Natural killer cell (primary cell): ENCODE data around the gene SCN10A. TPM values are rescaled to one million over a fixed set of nuclear protein-coding genes. Genes with fewer than 3 reads are reported as not detected.

ENCODE experiments used
- ATAC-seq, 3 donors: fragments of 150-1000 bp in 2 of 3; fragments of 200-7000 bp in 1 of 3; cut with Tn5 transposase; 1 replicate in 1 of 3; 2 replicates in 2 of 3; pipeline ENCODE4 v1.10.0; 2021; ENCODE audit warnings: mild to moderate bottlenecking in 2 of 3, moderate library complexity in 2 of 3
- DNase-seq, 2 donors: peaks; one replicate each; pipeline versions ENCODE4 v3.0.0 to v3.0.0-alpha.2; 2013 to 2021; ENCODE audit warnings: mixed read lengths in 1 of 2
- H3K27ac ChIP-seq: one replicate; pipeline ENCODE4 v1.5.1; 2013; ENCODE audit warnings: mild to moderate bottlenecking, low read length
- H3K27me3 ChIP-seq: one replicate; pipeline ENCODE4 v1.6.1; 2013; ENCODE audit warnings: low read length; ENCODE audit not compliant: control insufficient read depth, insufficient read depth
- H3K36me3 ChIP-seq: one replicate; pipeline ENCODE4 v1.6.1; 2013; ENCODE audit warnings: low read length; ENCODE audit not compliant: control insufficient read depth, insufficient read depth
- H3K4me1 ChIP-seq: one replicate; pipeline ENCODE4 v1.6.1; 2013; ENCODE audit warnings: low read length; ENCODE audit not compliant: control insufficient read depth, insufficient read depth
- H3K4me3 ChIP-seq: one replicate; pipeline ENCODE4 v1.5.1; 2013; ENCODE audit warnings: low read length
- H3K9me3 ChIP-seq: one replicate; pipeline ENCODE4 v1.6.1; 2013; ENCODE audit warnings: low read length; ENCODE audit not compliant: control insufficient read depth, insufficient read depth
- H3K27ac Mint-ChIP-seq, 2 donors: one replicate each; pipeline ENCODE4 v1.8.0; 2022; ENCODE audit warnings: mild to moderate bottlenecking in 2 of 2, mixed read lengths in 2 of 2, moderate library complexity in 1 of 2
- H3K27me3 Mint-ChIP-seq, 2 donors: one replicate each; pipeline ENCODE4 v1.8.0; 2022; ENCODE audit warnings: low read depth in 2 of 2, mixed read lengths in 2 of 2
- H3K36me3 Mint-ChIP-seq: one replicate; pipeline ENCODE4 v1.8.0; 2022; ENCODE audit warnings: mixed read lengths
- H3K4me1 Mint-ChIP-seq, 2 donors: one replicate each; pipeline ENCODE4 v1.8.0; 2022; ENCODE audit warnings: mixed read lengths in 2 of 2
- H3K4me3 Mint-ChIP-seq: one replicate; pipeline ENCODE4 v1.8.0; 2022; ENCODE audit warnings: mild to moderate bottlenecking, moderate library complexity, mixed read lengths
- H3K9me3 Mint-ChIP-seq, 2 donors: one replicate each; pipeline ENCODE4 v1.8.0; 2022; ENCODE audit warnings: mixed read lengths in 2 of 2
- CTCF ChIP-seq: fragments of 200-600 bp; IDR thresholded peaks from one replicate; pipeline ENCODE4 v1.8.0; 2022; ENCODE audit warnings: antibody characterized with exemption
- WGBS: methylation state at CpG from one replicate; pipeline ENCODE4 v1.1.7; 2013; ENCODE audit warnings: missing lambda C conversion rate; ENCODE audit not compliant: insufficient coverage; 5-methylcytosine and 5-hydroxymethylcytosine counted together
- intact Hi-C: fragments of 100-400 bp; cut with micrococcal nuclease; formaldehyde crosslinking; loops from one replicate; pipeline ENCODE4 v1.14.2; 2022
- total RNA-seq, 4 donors: library from RNA; stranded (reverse); fragments of 120-200 nt in 1 of 4; gene quantifications; one replicate each; pipeline versions ENCODE4 v1.2.3 to v1.2.4, GENCODE V29; 2013 to 2022

SCN10A gene
- total RNA-seq, 3 donors from 2014 or later (not counting 1 experiment from before 2014, with no cell fraction given) = not detected

- H3K9me3 Mint-ChIP-seq = no peaks in the 10 kb centered on the region
These were observed 25.0 kb upstream of the SCN10A start for GRCh38 chr3:38840987-38841386.

GRCh38 chr3:38837358-38837757 lies 21.3 kb upstream of the SCN10A start:
- no peaks in the 10 kb centered on the region for H3K9me3 ChIP-seq
- H3K27me3 Mint-ChIP-seq = peaks cover 3 to 25% of the 10 kb centered on the region in 2 donors
- H3K36me3 Mint-ChIP-seq = no peaks in the 10 kb centered on the region
- intact Hi-C loops = no loop called here
- peaks cover 10% of the 10 kb centered on the region in 2 donors for H3K4me1 Mint-ChIP-seq
- H3K4me1 ChIP-seq = peaks cover 5% of the 10 kb centered on the region
- no peak overlapping the region for H3K27ac ChIP-seq
- no peak for DNase-seq
- H3K4me3 Mint-ChIP-seq = no peak overlapping the region
- H3K9me3 Mint-ChIP-seq = no peaks in the 10 kb centered on the region
- no peak overlapping the region for H3K4me3 ChIP-seq
- no peak for ATAC-seq
- no peaks in the 10 kb centered on the region for H3K36me3 ChIP-seq
- no peak overlapping the region for H3K27ac Mint-ChIP-seq
- TF ChIP-seq CTCF = no peak
- H3K27me3 ChIP-seq = no peaks in the 10 kb centered on the region
- 88% methylated on average over 2 of the region's 4 CpGs for WGBS

More at GRCh38 chr3:38840987-38841386, 25.0 kb upstream of the SCN10A start:
- DNase-seq = no peak
- H3K27ac Mint-ChIP-seq = no peak overlapping the region
- H3K4me3 Mint-ChIP-seq = no peak overlapping the region
- no peaks in the 10 kb centered on the region for H3K9me3 ChIP-seq
- TF ChIP-seq CTCF = no peak
- H3K36me3 ChIP-seq = no peaks in the 10 kb centered on the region
- no peaks in the 10 kb centered on the region for H3K27me3 ChIP-seq
- no peak overlapping the region for H3K27ac ChIP-seq
- no peaks in the 10 kb centered on the region for H3K36me3 Mint-ChIP-seq
- intact Hi-C loops = loop anchor here (10.0 kb wide), 1 partner anchor 316 kb away; no protein-coding TSS in a partner anchor
- H3K4me1 Mint-ChIP-seq = no peaks in the 10 kb centered on the region
- ATAC-seq = no peak
- 78% methylated on average over 2 of the region's 2 CpGs for WGBS
- H3K4me1 ChIP-seq = no peaks in the 10 kb centered on the region
- peaks cover 17 to 35% of the 10 kb centered on the region in 2 donors for H3K27me3 Mint-ChIP-seq
- no peak overlapping the region for H3K4me3 ChIP-seq

- Mint-ChIP-seq H3K27ac (no peak overlapping the region), H3K4me3 (no peak overlapping the region), H3K9me3 (no peaks in the 10 kb centered on the region), H3K4me1 (peaks cover 10% of the 10 kb centered on the region in 2 donors), H3K27me3 (peaks cover 2 to 21% of the 10 kb centered on the region in 2 donors), H3K36me3 (no peaks in the 10 kb centered on the region)
- intact Hi-C loops = no loop called here
- 96% methylated on average over 5 of the region's 5 CpGs for WGBS
- H3K9me3 ChIP-seq = no peaks in the 10 kb centered on the region
- DNase-seq (no peak), ATAC-seq (no peak)
- no peak overlapping the region for H3K27ac ChIP-seq
- no peaks in the 10 kb centered on the region for H3K36me3 ChIP-seq
- peaks cover 5% of the 10 kb centered on the region for H3K4me1 ChIP-seq
- H3K4me3 ChIP-seq = no peak overlapping the region
- no peaks in the 10 kb centered on the region for H3K27me3 ChIP-seq
- no peak for TF ChIP-seq CTCF
These were observed 20.5 kb upstream of the SCN10A start for GRCh38 chr3:38836561-38836960.

- no peaks in the 10 kb centered on the region for H3K36me3 ChIP-seq
- Mint-ChIP-seq H3K9me3 (no peaks in the 10 kb centered on the region), H3K36me3 (no peaks in the 10 kb centered on the region), H3K4me1 (peaks cover 10% of the 10 kb centered on the region in 2 donors), H3K4me3 (no peak overlapping the region), H3K27me3 (peaks cover 0 to 17% of the 10 kb centered on the region in 2 donors), H3K27ac (no peak overlapping the region)
- no peak for TF ChIP-seq CTCF
- no peak for ATAC-seq
- H3K4me1 ChIP-seq = peaks cover 5% of the 10 kb centered on the region
- H3K27me3 ChIP-seq = no peaks in the 10 kb centered on the region
- no peak overlapping the region for H3K4me3 ChIP-seq
- H3K27ac ChIP-seq = no peak overlapping the region
- intact Hi-C loops = no loop called here
- H3K9me3 ChIP-seq = no peaks in the 10 kb centered on the region
- no peak for DNase-seq
- WGBS = 91% methylated on average over 3 of the region's 3 CpGs
These were observed 19.9 kb upstream of the SCN10A start for GRCh38 chr3:38835939-38836338.
